Esophagus squamous epithelium (tissue), 5 donors: Measurements from ENCODE around the gene MAP4K1. TPM values are rescaled to one million over a fixed set of nuclear protein-coding genes. Genes with fewer than 3 reads are reported as not detected.
"Not testable (repeated sequence)": the region's sequence is repeated elsewhere in the genome, so short reads cannot be mapped to it uniquely, and the experiment has no call there.

Source experiments
- DNase-seq: peaks from one replicate; lab custom pipeline; 2025; lab: John Stamatoyannopoulos, UW
- H3K27ac ChIP-seq, 4 donors: fragments of 200-600 bp; sonication (generic); one replicate each; pipeline ENCODE4 v1.5.1; 2016 to 2019; ENCODE audit warnings: mild to moderate bottlenecking in 1 of 4
- H3K27me3 ChIP-seq, 4 donors: fragments of 200-600 bp; sonication (generic); 1 replicate in 3 of 4; 2 replicates in 1 of 4; pipeline versions ENCODE4 v1.5.1 to v1.6.0; 2017 to 2021; ENCODE audit warnings: antibody characterized with exemption in 1 of 4
- H3K36me3 ChIP-seq, 3 donors: fragments of 200-600 bp; sonication (generic); one replicate each; pipeline ENCODE4 v1.5.1; 2016 to 2019
- H3K4me1 ChIP-seq, 3 donors: fragments of 200-600 bp; sonication (generic); one replicate each; pipeline ENCODE4 v1.5.1; 2017 to 2019
- H3K4me3 ChIP-seq, 4 donors: fragments of 200-600 bp; sonication (generic); 1 replicate in 3 of 4; 2 replicates in 1 of 4; pipeline ENCODE4 v1.5.1; 2016 to 2019; ENCODE audit warnings: mild to moderate bottlenecking in 2 of 4, moderate library complexity in 1 of 4
- H3K9me3 ChIP-seq, 3 donors: fragments of 200-600 bp; sonication (generic); one replicate each; pipeline ENCODE4 v1.5.1; 2016 to 2019
- CTCF ChIP-seq, 6 experiments: fragments of 450-650 bp in 4 of 6; fragments of 200-600 bp in 2 of 6; sonication (generic) in 2 of 6; IDR thresholded peaks; one replicate each; pipeline ENCODE4 v1.5.1; 2016 to 2019; ENCODE audit warnings: antibody characterized with exemption in 6 of 6, mild to moderate bottlenecking in 4 of 6, moderate library complexity in 4 of 6
- POLR2A ChIP-seq, 4 donors: fragments of 450-650 bp; IDR thresholded peaks; one replicate each; pipeline ENCODE4 v1.6.1; 2017; ENCODE audit warnings: antibody characterized with exemption in 4 of 4, mild to moderate bottlenecking in 4 of 4, moderate library complexity in 3 of 4
- WGBS, 2 donors: methylation state at CpG; one replicate each; pipeline ENCODE4 v1.1.5; 2018; 5-methylcytosine and 5-hydroxymethylcytosine counted together
- intact Hi-C: fragments of 100-400 bp; cut with DNase I; formaldehyde crosslinking; loops from one replicate; pipeline ENCODE4 v1.15.0; 2022
- total RNA-seq, 4 donors: library from RNA; depleted of rRNA; stranded (reverse); fragments of >200 nt; gene quantifications; one replicate each; pipeline ENCODE4 v1.1.0, GENCODE V29; 2016
- donor health status: DM: yes; HTN: yes; CAD: no.

Gene MAP4K1
- total RNA-seq, 4 donors from 2014 or later: 1.5 to 4.2 (median 2.7) TPM

DNA sequence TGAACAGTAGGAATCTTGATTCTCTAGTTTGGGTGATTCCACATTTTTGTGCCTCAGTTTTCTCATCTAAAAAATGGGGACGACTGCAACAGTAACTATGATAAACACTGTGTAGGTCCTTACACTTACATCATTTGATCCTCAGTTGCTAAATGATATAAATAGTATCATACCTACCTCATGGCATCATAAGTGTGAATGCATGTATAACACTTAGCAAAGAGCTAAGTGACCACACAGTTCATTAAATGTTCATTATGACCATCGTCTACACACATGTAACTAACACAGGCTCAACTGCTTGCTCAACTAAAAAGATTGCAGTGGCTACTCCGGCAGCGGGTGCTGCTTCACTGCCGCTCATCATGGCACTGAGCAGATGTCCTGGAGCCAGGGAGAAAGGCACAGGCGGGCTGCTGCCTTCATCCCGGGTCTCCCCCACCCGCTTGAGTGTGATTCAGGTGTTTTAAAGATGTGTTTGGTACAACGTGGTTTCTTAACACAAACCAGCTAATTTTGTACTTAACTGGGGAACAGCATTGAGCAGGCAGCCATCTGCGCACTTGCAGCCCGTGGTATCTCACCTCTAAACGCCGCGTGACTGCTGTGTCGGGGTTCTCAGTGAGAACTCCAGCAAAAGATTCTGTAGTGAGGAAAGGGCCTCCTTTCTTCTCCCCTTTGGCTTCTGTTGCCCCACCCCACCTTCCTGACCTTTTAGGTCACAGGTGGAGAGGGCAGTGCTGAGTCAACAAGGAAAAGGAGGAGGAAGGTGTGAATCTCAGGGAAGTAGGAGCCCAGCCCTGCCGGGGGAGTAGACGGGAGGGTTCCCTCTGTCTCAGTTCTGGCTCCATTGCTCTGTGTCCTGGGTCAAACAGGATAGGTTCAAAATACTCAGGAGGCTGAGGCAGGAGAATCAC is 18.0 kb upstream of the MAP4K1 start:
- H3K36me3 ChIP-seq: peaks cover 3 to 55% (median 9%) of the 10 kb centered on the region in 3 donors
- H3K27ac ChIP-seq: peak overlapping the region; percentile 73 to 84 (median 82)
- TF ChIP-seq CTCF (IDR thresholded peaks at IDR 0.05): no peak
- TF ChIP-seq POLR2A (IDR thresholded peaks at IDR 0.05): no peak
- no peak for DNase-seq
- H3K4me3 ChIP-seq: no peak overlapping the region
- peaks cover 19 to 78% (median 36%) of the 10 kb centered on the region in 3 donors for H3K4me1 ChIP-seq
- WGBS, 2 donors: 71 to 84% methylated on average over 13 of the region's 17 CpGs
- intact Hi-C loops: no loop called here
- no peaks in the 10 kb centered on the region for H3K9me3 ChIP-seq
- H3K27me3 ChIP-seq: no peaks in the 10 kb centered on the region

DNA sequence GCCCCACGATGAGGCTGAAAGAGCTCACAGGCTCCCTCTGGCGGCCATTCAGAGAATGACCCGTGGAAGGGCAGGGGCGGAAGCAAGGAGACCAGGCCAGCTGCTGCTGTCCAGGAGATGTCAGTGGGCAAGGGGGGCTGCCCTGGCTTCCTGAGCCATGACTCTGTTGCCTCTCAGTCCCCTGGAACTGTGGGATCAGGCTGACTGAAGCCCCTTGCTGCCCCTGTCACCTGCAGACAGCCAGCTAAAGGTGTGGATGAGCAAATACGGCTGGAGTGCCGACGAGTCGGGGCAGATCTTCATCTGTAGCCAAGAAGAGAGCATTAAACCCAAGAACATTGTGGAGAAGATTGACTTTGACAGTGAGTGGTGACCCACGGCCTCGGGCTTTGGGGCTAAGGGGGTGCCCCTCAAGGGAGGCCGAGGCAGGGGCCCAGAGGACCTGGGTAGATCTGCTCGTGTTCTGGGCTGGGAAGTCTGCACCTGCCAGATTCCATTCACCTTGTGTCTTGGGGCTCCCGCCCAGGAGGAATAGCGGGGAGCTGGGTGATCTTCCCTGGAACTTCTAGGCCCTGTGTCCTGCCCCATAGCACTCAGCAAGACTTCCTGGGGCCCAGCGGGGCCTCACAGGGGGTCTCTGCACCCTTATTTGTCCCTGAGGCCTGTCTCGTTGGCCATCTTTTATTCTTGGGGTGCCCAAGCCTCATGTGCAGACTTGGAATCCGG is 17.2 kb upstream of the MAP4K1 start:
- peaks cover 3 to 63% (median 9%) of the 10 kb centered on the region in 3 donors for H3K36me3 ChIP-seq
- WGBS, 2 donors: 32 to 45% methylated on average over 14 to 17 of the region's 17 CpGs
- intact Hi-C loops: no loop called here
- TF ChIP-seq POLR2A (IDR thresholded peaks at IDR 0.05) (no peak), CTCF (IDR thresholded peaks at IDR 0.05) (peak; percentile 90 to 97 (median 96))
- H3K9me3 ChIP-seq: no peaks in the 10 kb centered on the region
- DNase-seq: no peak
- no peaks in the 10 kb centered on the region for H3K27me3 ChIP-seq
- H3K4me1 ChIP-seq: peaks cover 19 to 70% (median 28%) of the 10 kb centered on the region in 3 donors
- H3K27ac ChIP-seq: peak overlapping the region; percentile 66 to 84 (median 82)
- H3K4me3 ChIP-seq: no peak overlapping the region

DNA sequence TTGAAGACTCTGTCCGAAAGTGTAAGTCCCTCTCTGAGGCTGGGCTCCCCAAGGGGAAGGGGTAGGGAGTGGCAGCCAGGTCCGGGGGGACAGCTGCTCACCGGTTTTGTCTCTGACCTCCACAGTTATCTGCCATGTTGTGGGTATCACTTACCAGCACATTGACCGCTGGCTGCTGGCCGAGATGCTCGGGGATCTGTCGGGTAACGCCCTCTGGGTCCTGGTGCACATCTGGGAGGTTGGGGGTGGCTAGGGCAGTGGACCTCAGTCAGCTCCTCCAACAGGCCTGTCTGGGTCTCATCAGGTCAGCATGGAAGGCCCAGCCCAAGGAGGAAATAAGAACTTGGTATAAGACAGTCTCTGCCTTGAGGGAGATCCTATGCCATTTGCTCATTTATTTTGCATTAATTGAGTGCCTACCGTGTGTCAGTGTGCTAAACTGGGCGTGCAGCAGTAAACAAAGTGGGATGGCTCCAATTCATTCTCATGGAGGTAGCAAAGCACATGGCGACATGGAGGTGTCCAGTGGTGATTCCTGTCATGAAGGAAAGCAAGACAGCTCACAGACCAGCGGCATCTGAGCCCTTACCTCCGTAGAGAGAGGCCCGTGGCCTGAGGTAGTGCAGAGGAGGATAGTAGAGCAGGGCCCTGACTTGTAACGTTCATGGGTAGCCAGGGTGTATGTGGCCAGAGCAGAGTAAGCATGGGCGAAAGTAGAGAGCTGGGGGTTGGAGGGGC is 14.9 kb upstream of the MAP4K1 start:
- Histone ChIP-seq H3K4me3 (no peak overlapping the region), H3K4me1 (peaks cover 19 to 49% (median 24%) of the 10 kb centered on the region in 3 donors), H3K9me3 (no peaks in the 10 kb centered on the region), H3K27me3 (no peaks in the 10 kb centered on the region), H3K27ac (peak overlapping the region in 3 of 4 donors; percentile 19 to 67 (median 46)), H3K36me3 (peaks cover 14 to 77% (median 27%) of the 10 kb centered on the region in 3 donors)
- TF ChIP-seq POLR2A (IDR thresholded peaks at IDR 0.05): no peak
- no peak for TF ChIP-seq CTCF (IDR thresholded peaks at IDR 0.05)
- 86 to 87% methylated on average over 11 to 12 of the region's 16 CpGs for WGBS, 2 donors
- intact Hi-C loops: no loop called here
- no peak for DNase-seq

DNA sequence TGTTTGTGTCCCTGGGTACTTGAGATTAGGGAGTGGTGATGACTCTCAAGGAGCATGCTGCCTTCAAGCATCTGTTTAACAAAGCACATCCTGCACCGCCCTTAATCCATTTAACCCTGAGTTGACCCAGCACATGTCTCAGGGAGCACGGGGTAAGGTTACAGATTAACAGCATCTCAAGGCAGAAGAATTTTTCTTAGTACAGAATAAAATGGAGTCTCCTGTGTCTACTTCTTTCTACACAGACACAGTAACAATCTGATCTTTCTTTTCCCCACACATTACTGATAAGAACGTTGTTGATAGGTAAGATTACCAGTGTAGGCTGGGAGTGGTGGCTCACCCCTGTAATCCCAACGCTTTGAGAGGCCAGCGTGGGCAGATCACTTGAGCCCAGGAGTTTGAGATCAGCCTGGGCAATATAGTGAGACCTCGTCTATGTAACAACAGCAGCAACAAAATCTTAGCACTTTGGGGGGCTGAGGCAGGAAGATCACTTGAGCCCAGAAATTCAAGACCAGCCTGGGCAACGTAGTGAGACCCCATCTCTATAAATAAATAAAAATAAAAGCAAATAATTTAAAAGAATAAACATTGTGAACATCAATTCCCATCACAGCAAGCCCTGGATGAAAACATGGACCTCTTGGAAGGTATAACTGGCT is 14.2 kb upstream of the MAP4K1 start:
- WGBS, 2 donors: 61 to 63% methylated on average over 7 of the region's 7 CpGs
- H3K9me3 ChIP-seq, H3K4me3 ChIP-seq, H3K27me3 ChIP-seq, intact Hi-C loops, DNase-seq: not testable (repeated sequence)
- Histone ChIP-seq H3K36me3 (peaks cover 20 to 84% (median 29%) of the 10 kb centered on the region in 3 donors), H3K27ac (peak overlapping the region in 3 of 4 donors; percentile 19 to 67 (median 53)), H3K4me1 (peaks cover 12 to 42% (median 22%) of the 10 kb centered on the region in 3 donors)

DNA sequence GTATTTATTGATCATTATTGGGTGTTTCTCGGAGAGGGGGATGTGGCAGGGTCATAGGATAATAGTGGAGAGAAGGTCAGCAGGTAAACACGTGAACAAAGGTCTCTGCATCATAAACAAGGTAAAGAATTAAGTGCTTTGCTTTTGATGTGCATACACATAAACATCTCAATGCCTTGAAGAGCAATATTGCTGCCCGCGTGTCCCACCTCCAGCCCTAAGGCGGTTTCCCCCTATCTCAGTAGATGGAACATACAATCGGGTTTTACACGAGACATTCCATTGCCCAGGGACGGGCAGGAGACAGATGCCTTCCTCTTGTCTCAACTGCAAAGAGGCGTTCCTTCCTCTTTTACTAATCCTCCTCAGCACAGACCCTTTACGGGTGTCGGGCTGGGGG is 13.5 kb upstream of the MAP4K1 start:
- Histone ChIP-seq H3K4me1 (peaks cover 6 to 35% (median 16%) of the 10 kb centered on the region in 3 donors), H3K36me3 (peaks cover 26 to 91% (median 33%) of the 10 kb centered on the region in 3 donors), H3K27ac (peak overlapping the region in 2 of 4 donors; percentile 53 to 67)
- intact Hi-C loops, H3K9me3 ChIP-seq, DNase-seq, H3K4me3 ChIP-seq, H3K27me3 ChIP-seq: not testable (repeated sequence)
- 79 to 80% methylated on average over 9 to 11 of the region's 11 CpGs for WGBS, 2 donors
